CD4-positive, alpha-beta T cell (primary cell): Measurements from ENCODE around the gene MSI2. TPM values are rescaled to one million over a fixed set of nuclear protein-coding genes. Genes with fewer than 3 reads are reported as not detected.

Source experiments
- ATAC-seq: fragments of 200-7000 bp; cut with Tn5 transposase; one replicate; pipeline ENCODE4 v1.10.0; 2022; ENCODE audit warnings: mild to moderate bottlenecking; ENCODE audit not compliant: poor library complexity
- CTCF ChIA-PET: fragments of 350-600 bp; sonication (Branson Sonifier 250); formaldehyde crosslinking; loops from one replicate; lab custom pipeline; 2021; ENCODE audit warnings: antibody characterized with exemption, inconsistent platforms; lab: Charles Lee
- POLR2A ChIA-PET: fragments of 350-600 bp; sonication (Branson Sonifier 250); formaldehyde crosslinking; loops from one replicate; lab custom pipeline; 2021; ENCODE audit warnings: antibody characterized with exemption, inconsistent platforms; lab: Charles Lee
- DNase-seq, 14 experiments: peaks; one replicate each; pipeline ENCODE4 v3.0.0-alpha.2; 2013 to 2020; ENCODE audit warnings: mixed read lengths in 2 of 14
- H3K27ac ChIP-seq, 2 donors: one replicate each; pipeline versions ENCODE4 v1.5.1 to v1.7.0; 2013; ENCODE audit warnings: low read length in 2 of 2, low read depth in 1 of 2, mild to moderate bottlenecking in 1 of 2
- H3K27me3 ChIP-seq, 2 experiments: 1 replicate in 1 of 2; 2 replicates in 1 of 2; pipeline versions ENCODE4 v1.6.1 to v1.7.0; 2013; ENCODE audit warnings: low read length in 2 of 2, control low read depth in 1 of 2, mild to moderate bottlenecking in 1 of 2, moderate library complexity in 1 of 2; ENCODE audit not compliant: insufficient read depth in 2 of 2, control insufficient read depth in 1 of 2
- H3K36me3 ChIP-seq: one replicate; pipeline ENCODE4 v1.6.1; 2013; ENCODE audit warnings: low read length, control low read depth; ENCODE audit not compliant: insufficient read depth
- H3K4me1 ChIP-seq: one replicate; pipeline ENCODE4 v1.6.1; 2013; ENCODE audit warnings: low read length, control low read depth; ENCODE audit not compliant: insufficient read depth
- H3K4me3 ChIP-seq: one replicate; pipeline ENCODE4 v1.5.1; 2013; ENCODE audit warnings: mild to moderate bottlenecking, low read length, moderate library complexity
- H3K9me3 ChIP-seq, 2 experiments: 1 replicate in 1 of 2; 2 replicates in 1 of 2; pipeline versions ENCODE4 v1.6.1 to v1.7.0; 2013; ENCODE audit warnings: low read length in 2 of 2, mild to moderate bottlenecking in 2 of 2, control low read depth in 1 of 2, moderate library complexity in 1 of 2; ENCODE audit not compliant: control insufficient read depth in 1 of 2, insufficient read depth in 1 of 2
- H3K27ac Mint-ChIP-seq: one replicate; pipeline ENCODE4 v1.8.0; 2020; ENCODE audit warnings: mixed read lengths
- H3K27me3 Mint-ChIP-seq: one replicate; pipeline ENCODE4 v1.8.0; 2021; ENCODE audit warnings: mixed read lengths
- H3K36me3 Mint-ChIP-seq: one replicate; pipeline ENCODE4 v1.8.0; 2021; ENCODE audit warnings: low read depth, mixed read lengths
- H3K4me1 Mint-ChIP-seq: one replicate; pipeline ENCODE4 v1.8.0; 2021; ENCODE audit warnings: low read depth, mixed read lengths
- H3K4me3 Mint-ChIP-seq: one replicate; pipeline ENCODE4 v1.8.0; 2020; ENCODE audit warnings: mild to moderate bottlenecking, mixed read lengths
- H3K9me3 Mint-ChIP-seq: one replicate; pipeline ENCODE4 v1.8.0; 2020; ENCODE audit warnings: mixed read lengths
- CTCF ChIP-seq: fragments of 200-600 bp; IDR thresholded peaks from one replicate; pipeline ENCODE4 v1.8.0; 2022; ENCODE audit warnings: antibody characterized with exemption, mild to moderate bottlenecking
- intact Hi-C, 2 experiments: fragments of 100-400 bp; cut with DNase I in 1 of 2; cut with micrococcal nuclease in 1 of 2; formaldehyde crosslinking; loops; one replicate each; pipeline versions ENCODE4 v1.15.1 to v1.9.0; 2023 to 2025; cut with DNase I, micrococcal nuclease
- total RNA-seq, 174 experiments: library from RNA in 2 of 174; stranded (reverse) in 2 of 174; gene quantifications; one replicate each; pipeline ENCODE4 v1.2.3 and lab custom pipeline; 2021 to 2026

MSI2 gene
- total RNA-seq, 2 experiments from 2014 or later, result 129 to 132 TPM

GRCh38 chr17:57542510-57542909, 286.2 kb downstream of the MSI2 start:
- no peaks in the 10 kb centered on the region for H3K27me3 ChIP-seq
- POLR2A ChIA-PET, result no interaction called here
- DNase-seq, result no peak
- no peaks in the 10 kb centered on the region for H3K36me3 ChIP-seq
- H3K4me3 ChIP-seq, result no peak overlapping the region
- intact Hi-C loops, result no loop called here
- peaks cover 10% of the 10 kb centered on the region for H3K4me1 ChIP-seq
- Mint-ChIP-seq H3K4me1 (peaks cover 60% of the 10 kb centered on the region), H3K27ac (no peak overlapping the region), H3K27me3 (no peaks in the 10 kb centered on the region), H3K9me3 (no peaks in the 10 kb centered on the region), H3K4me3 (no peak overlapping the region), H3K36me3 (no peaks in the 10 kb centered on the region)
- ATAC-seq, result no peak
- H3K9me3 ChIP-seq, result no peaks in the 10 kb centered on the region
- CTCF ChIA-PET, result no interaction called here
- H3K27ac ChIP-seq, result no peak overlapping the region
- TF ChIP-seq CTCF, result no peak

DNA sequence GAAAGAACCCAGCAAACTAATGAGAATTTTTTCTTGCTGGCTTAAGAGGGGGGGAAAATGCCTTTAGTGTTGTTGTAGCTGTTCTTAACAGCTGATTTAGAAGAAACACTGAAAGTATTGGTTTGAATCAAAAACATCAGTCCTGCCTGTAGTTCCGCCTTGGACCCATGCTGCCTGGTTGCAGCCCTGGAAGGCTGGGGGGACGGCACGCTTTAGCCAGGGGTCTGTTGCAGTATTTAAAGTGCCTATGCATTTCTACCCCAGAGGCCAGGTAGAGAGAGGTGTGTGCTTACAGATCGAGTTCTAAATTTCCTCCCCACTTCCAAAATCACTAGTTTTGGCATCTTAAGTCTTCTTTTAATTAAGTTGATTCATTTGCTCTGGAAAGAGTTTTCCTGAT, 286.9 kb downstream of the MSI2 start:
- H3K4me1 Mint-ChIP-seq, result peaks cover 53% of the 10 kb centered on the region
- Histone ChIP-seq H3K36me3 (no peaks in the 10 kb centered on the region), H3K27ac (no peak overlapping the region), H3K27me3 (no peaks in the 10 kb centered on the region), H3K9me3 (no peaks in the 10 kb centered on the region), H3K4me1 (peaks cover 3% of the 10 kb centered on the region), H3K4me3 (no peak overlapping the region)
- POLR2A ChIA-PET, result interaction anchor here (1.2 kb wide), 1 partner anchor 10 kb away, joined by 3 read pairs; no protein-coding TSS in a partner anchor
- no peak for TF ChIP-seq CTCF
- H3K27me3 Mint-ChIP-seq, result no peaks in the 10 kb centered on the region
- no peaks in the 10 kb centered on the region for H3K36me3 Mint-ChIP-seq
- intact Hi-C loops, result no loop called here
- no peak for DNase-seq
- H3K27ac Mint-ChIP-seq, result no peak overlapping the region
- CTCF ChIA-PET, result no interaction called here
- ATAC-seq, result no peak
- no peak overlapping the region for H3K4me3 Mint-ChIP-seq
- no peaks in the 10 kb centered on the region for H3K9me3 Mint-ChIP-seq

- Histone ChIP-seq H3K4me3 (no peak overlapping the region), H3K9me3 (no peaks in the 10 kb centered on the region), H3K27ac (no peak overlapping the region), H3K27me3 (no peaks in the 10 kb centered on the region), H3K4me1 (peaks cover 2% of the 10 kb centered on the region), H3K36me3 (no peaks in the 10 kb centered on the region)
- Mint-ChIP-seq H3K27ac (no peak overlapping the region), H3K4me3 (no peak overlapping the region), H3K9me3 (no peaks in the 10 kb centered on the region), H3K36me3 (no peaks in the 10 kb centered on the region), H3K27me3 (no peaks in the 10 kb centered on the region), H3K4me1 (peaks cover 47% of the 10 kb centered on the region)
- ChIA-PET CTCF (no interaction called here), POLR2A (interaction anchor here (1.2 kb wide), 1 partner anchor 11 kb away, joined by 3 read pairs; no protein-coding TSS in a partner anchor)
- no peak for DNase-seq
- no peak for TF ChIP-seq CTCF
- intact Hi-C loops, result no loop called here
- no peak for ATAC-seq
Observed at GRCh38 chr17:57544401-57544800, 288.1 kb downstream of the MSI2 start.
